Heart right ventricle (tissue), 16 donors: ENCODE measurements around the gene TCTN3. TPM values are rescaled to one million over a fixed set of nuclear protein-coding genes. Genes with fewer than 3 reads are reported as not detected.

Experiments used
- ATAC-seq, 8 donors: fragments of 200-7000 bp; cut with Tn5 transposase; one replicate each; pipeline ENCODE4 v1.9.1; 2020; ENCODE audit warnings: mild to moderate bottlenecking in 8 of 8, moderate library complexity in 8 of 8, moderate number of reproducible peaks in 1 of 8
- DNase-seq, 2 donors: peaks; one replicate each; pipeline ENCODE4 v3.0.0-alpha.2; 2020
- H3K27ac ChIP-seq, 10 donors: fragments of 200-600 bp; sonication (generic) in 2 of 10; one replicate each; pipeline versions ENCODE4 v1.5.0 to v1.8.0; 2020 to 2022; ENCODE audit warnings: mild to moderate bottlenecking in 3 of 10
- H3K27me3 ChIP-seq, 7 donors: fragments of 200-600 bp; one replicate each; pipeline ENCODE4 v1.8.0; 2021 to 2022; ENCODE audit warnings: mild to moderate bottlenecking in 2 of 7
- H3K36me3 ChIP-seq, 9 donors: fragments of 200-600 bp; sonication (generic) in 1 of 9; one replicate each; pipeline versions ENCODE4 v1.5.0 to v1.8.0; 2020 to 2022; ENCODE audit warnings: mild to moderate bottlenecking in 2 of 9
- H3K4me1 ChIP-seq, 9 donors: fragments of 200-600 bp; sonication (generic) in 1 of 9; one replicate each; pipeline versions ENCODE4 v1.5.0 to v1.8.0; 2020 to 2022; ENCODE audit warnings: mild to moderate bottlenecking in 4 of 9
- H3K4me3 ChIP-seq, 10 donors: fragments of 200-600 bp; sonication (generic) in 2 of 10; one replicate each; pipeline versions ENCODE4 v1.5.0 to v1.8.0; 2020 to 2022; ENCODE audit warnings: mild to moderate bottlenecking in 7 of 10, moderate library complexity in 2 of 10
- H3K9me3 ChIP-seq, 11 donors: fragments of 200-600 bp in 10 of 11; sonication (generic) in 2 of 11; one replicate each; pipeline versions ENCODE4 v1.5.0 to v1.8.0; 2013 to 2022; ENCODE audit warnings: mild to moderate bottlenecking in 2 of 11, control low read depth in 1 of 11, moderate library complexity in 1 of 11
- WGBS, 2 donors: extraction: QIAGEN DNeasy Blood & Tissue Kit; methylation state at CpG; one replicate each; pipeline ENCODE4 v1.1.7; 2013; ENCODE audit warnings: inconsistent platforms in 1 of 2; 5-methylcytosine and 5-hydroxymethylcytosine counted together
- intact Hi-C, 10 donors: fragments of 100-400 bp; cut with DNase I; formaldehyde crosslinking; loops; one replicate each; pipeline versions ENCODE4 v1.11.1 to v1.14.2; 2022
- polyA plus RNA-seq, 2 donors: library from polyadenylated mRNA; stranded (reverse); fragments of 200-250 nt; gene quantifications; one replicate each; pipeline ENCODE4 v1.2.3, GENCODE V29; 2013
- total RNA-seq, 10 donors: library from RNA; stranded (reverse); fragmentation: NEBNext Ultra II Directional in 3 of 10; extraction: Animal tissue kit (Norgen Biotek cat#: 25700) in 3 of 10; gene quantifications; one replicate each; pipeline versions ENCODE4 v1.2.1 to v1.2.4, GENCODE V29; 2021 to 2023
- TF ChIP-seq, protein P1 (sequence below), 9 donors: fragments of 200-600 bp; sonication (generic) in 2 of 9; IDR thresholded peaks; one replicate each; pipeline versions ENCODE4 v1.5.0 to v1.8.0; 2021 to 2022; ENCODE audit warnings: antibody characterized with exemption in 9 of 9, mild to moderate bottlenecking in 5 of 9, moderate library complexity in 1 of 9
- donor health status: Arrhythmogenic right ventricular cardiomyopathy.
- donor health status: ischemic (EF 13 %, LVEDD 7.1; RV severe dilation, severe dysfunction).
- donor health status: healthy with polysubstance abuse.
- donor health status: DM: no; HTN: yes; CAD: no.
- donor health status: DM: no; HTN: no; CAD: no.
- donor health status: ischemic (EF 25% LVEDD 6.9; RV normal size, moderate dysfunction).
- donor health status: ischemic (EF 25% LVEDD 5.7; RV mildly dilated, moderate dysfunction).
- donor health status: healthy.
- donor health status: DM: yes; HTN: yes; CAD: no.
- donor health status: Ischemic cardiomyopathy.
- donor health status: ischemic (EF 35%, LVEDD 5.7; RV mildly dilated, moderate dysfunction).
- donor health status: nonischemic (EF 11% LVEDD 7.7; RV severe dilation, severe dysfunction).
- donor health status: DM: yes; HTN: yes; CAD: no.
- donor health status: PGD.
- donor health status: ischemic (EF 29% LVEDD 5.4; RV normal size, mild dysfunction).
- donor health status: nonischemic (EF 23%, LVEDD 6.1; RV moderate dilation, normal function).

The TCTN3 gene
- total and polyA plus RNA-seq, 12 donors: 6.4 to 17.5 (median 11.4) TPM

DNA sequence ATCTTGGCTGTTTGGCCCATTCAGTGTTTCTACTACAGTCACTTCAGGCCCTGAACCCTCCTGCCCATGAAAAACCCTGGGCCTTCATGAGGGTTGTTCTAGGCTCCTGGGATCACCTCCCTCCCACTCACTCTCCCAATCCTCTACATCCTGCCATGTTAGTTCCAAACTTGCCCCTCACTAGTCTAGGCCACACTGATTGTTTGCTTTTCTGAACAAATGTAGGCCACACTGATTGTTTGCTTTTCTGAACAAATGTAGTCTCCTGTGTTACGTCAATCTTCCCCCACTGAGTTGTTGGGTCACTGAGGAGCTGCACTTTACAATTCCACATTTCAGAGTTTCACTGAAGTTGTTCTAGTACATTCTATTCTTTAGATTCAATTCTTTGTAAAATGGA is 31.9 kb downstream of the TCTN3 start:
- TF ChIP-seq, protein P1, sequence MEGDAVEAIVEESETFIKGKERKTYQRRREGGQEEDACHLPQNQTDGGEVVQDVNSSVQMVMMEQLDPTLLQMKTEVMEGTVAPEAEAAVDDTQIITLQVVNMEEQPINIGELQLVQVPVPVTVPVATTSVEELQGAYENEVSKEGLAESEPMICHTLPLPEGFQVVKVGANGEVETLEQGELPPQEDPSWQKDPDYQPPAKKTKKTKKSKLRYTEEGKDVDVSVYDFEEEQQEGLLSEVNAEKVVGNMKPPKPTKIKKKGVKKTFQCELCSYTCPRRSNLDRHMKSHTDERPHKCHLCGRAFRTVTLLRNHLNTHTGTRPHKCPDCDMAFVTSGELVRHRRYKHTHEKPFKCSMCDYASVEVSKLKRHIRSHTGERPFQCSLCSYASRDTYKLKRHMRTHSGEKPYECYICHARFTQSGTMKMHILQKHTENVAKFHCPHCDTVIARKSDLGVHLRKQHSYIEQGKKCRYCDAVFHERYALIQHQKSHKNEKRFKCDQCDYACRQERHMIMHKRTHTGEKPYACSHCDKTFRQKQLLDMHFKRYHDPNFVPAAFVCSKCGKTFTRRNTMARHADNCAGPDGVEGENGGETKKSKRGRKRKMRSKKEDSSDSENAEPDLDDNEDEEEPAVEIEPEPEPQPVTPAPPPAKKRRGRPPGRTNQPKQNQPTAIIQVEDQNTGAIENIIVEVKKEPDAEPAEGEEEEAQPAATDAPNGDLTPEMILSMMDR (IDR thresholded peaks at IDR 0.05): no peak
- Histone ChIP-seq H3K36me3 (peaks cover 0 to 30% (median 0%) of the 10 kb centered on the region in 9 donors), H3K27me3 (no peaks in the 10 kb centered on the region), H3K9me3 (no peaks in the 10 kb centered on the region), H3K27ac (no peak overlapping the region), H3K4me3 (no peak overlapping the region), H3K4me1 (peaks cover 0 to 24% (median 8%) of the 10 kb centered on the region in 9 donors)
- DNase-seq (no peak), ATAC-seq (no peak)
- intact Hi-C loops: no loop called here
- WGBS, 2 donors: 91 to 100% methylated on average over 1 of the region's 1 CpG

DNA sequence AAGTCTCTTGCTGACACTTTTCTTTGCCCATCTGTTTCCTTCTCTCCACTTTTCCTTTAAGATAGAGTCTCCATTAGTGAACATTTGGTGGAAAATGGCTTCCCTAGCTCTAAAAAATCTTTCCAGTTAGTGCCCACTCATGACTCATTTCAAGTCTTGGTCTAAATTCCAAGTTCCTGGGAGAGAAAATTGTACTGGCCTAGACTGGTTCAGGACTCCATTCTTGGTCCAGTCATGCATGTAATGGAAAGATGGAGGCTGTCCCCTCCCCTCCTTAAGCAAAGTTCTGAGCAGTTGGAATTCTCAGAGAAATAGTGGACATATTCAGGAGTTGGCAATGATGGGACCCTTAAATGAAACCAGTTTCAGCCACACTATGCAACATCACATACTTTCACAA is 33.4 kb downstream of the TCTN3 start:
- TF ChIP-seq, protein P1 (IDR thresholded peaks at IDR 0.05): no peak
- no peak overlapping the region for H3K4me3 ChIP-seq
- H3K27me3 ChIP-seq: no peaks in the 10 kb centered on the region
- peaks cover 0 to 26% (median 0%) of the 10 kb centered on the region in 9 donors for H3K36me3 ChIP-seq
- DNase-seq: no peak
- no peaks in the 10 kb centered on the region for H3K9me3 ChIP-seq
- H3K4me1 ChIP-seq: peaks cover 0 to 31% (median 15%) of the 10 kb centered on the region in 9 donors
- no peak overlapping the region for H3K27ac ChIP-seq
- no peak for ATAC-seq
- intact Hi-C loops: no loop called here

DNA sequence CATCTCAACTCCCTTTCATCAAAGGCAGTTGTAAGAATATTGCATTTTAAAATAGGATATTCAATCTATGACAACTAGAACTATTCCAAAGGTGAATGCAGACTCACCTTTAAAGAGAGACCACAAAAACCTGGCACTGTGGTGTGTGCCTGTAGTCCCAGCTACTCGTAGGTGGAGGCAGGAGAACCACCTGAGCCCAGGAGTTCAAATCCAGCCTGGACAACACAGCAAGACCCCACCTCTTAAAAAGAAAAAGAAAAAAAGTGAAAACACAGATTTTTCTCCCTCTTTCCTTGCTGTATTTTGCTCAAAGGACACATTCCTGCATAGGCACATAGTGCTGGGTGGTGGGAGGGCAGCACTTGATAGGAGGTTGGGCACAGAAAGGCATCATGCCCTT is 36.5 kb downstream of the TCTN3 start:
- ATAC-seq (no peak), DNase-seq (no peak)
- peaks cover 0 to 12% (median 3%) of the 10 kb centered on the region in 9 donors for H3K36me3 ChIP-seq
- H3K27ac ChIP-seq: no peak overlapping the region
- intact Hi-C loops: no loop called here
- H3K4me3 ChIP-seq: peak overlapping the region in 7 of 10 donors; percentile 65 to 96 (median 85)
- WGBS, 2 donors: 54 to 100% methylated on average over 1 of the region's 1 CpG
- TF ChIP-seq, protein P1 (IDR thresholded peaks at IDR 0.05): no peak
- H3K9me3 ChIP-seq: no peaks in the 10 kb centered on the region
- H3K4me1 ChIP-seq: peaks cover 0 to 21% (median 10%) of the 10 kb centered on the region in 9 donors
- H3K27me3 ChIP-seq: no peaks in the 10 kb centered on the region

DNA sequence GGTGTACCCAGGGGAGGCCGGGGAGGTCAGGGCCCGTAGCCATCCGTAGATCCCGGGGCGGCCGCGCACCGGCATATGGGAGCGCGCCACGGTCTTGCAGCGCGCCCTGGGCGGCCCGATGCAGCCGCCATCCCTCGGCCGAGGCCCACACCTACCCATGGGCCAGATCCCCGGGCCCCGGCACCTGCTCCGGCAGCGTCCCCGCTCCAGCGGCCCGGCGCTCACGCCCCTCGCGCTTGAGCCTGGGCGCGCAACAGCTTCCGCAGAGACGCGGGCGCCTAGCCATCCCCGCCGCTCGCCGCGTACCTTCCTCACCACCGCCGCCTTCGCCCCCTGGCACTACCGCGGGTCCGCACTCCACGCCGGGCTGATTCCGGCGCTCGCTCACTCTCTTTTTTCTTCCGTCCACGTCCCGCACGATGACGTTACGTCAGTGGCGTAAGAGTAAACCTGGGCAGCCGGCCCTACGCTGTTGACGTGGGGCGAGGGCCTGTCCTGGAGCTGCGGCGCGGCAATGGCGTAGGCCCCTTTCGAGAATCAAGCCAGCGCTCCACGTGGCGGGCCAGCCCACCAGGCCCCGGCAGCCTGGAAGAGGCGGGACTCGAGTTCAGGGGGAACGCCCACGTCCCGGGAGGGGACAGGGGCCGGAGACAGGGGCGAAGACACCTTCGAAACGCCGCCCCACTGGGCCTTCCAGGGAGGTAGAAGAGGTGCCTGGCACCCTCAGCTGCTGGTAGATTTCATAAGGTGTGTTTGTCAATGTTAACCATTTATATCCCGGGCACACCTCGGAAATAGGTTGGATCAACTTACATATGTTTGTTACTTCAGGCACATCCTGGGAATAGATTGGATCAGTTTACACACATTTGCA is 37.2 kb downstream of the TCTN3 start, which contains the start of gene ALDH18A1:
Gene ALDH18A1 (minus strand): TSS at position 421 of the 874 bp plus-strand sequence. CDS start 3,334 bp downstream, outside the sequence.
- WGBS, 2 donors: 0% methylated on average over 64 to 83 of the region's 83 CpGs
- peak within 1 kb of the TSS; percentile 58 to 100 (median 82) for H3K4me3 ChIP-seq
- H3K36me3 ChIP-seq: peaks cover 0 to 19% (median 9%) of the 10 kb centered on the region in 9 donors
- TF ChIP-seq, protein P1 (IDR thresholded peaks at IDR 0.05): no peak
- DNase-seq (peak; percentile 92 to 94), ATAC-seq (peak; percentile 96 to 98 (median 96))
- peak within 1 kb of the TSS in 8 of 10 donors; percentile 10 to 81 (median 63) for H3K27ac ChIP-seq
- intact Hi-C loops: no loop called here
- H3K9me3 ChIP-seq: peaks cover 0 to 4% (median 0%) of the 10 kb centered on the region in 11 donors
- no peaks in the 10 kb centered on the region for H3K27me3 ChIP-seq
- H3K4me1 ChIP-seq: peaks cover 0 to 21% (median 10%) of the 10 kb centered on the region in 9 donors
